HCT116 (cell line): ENCODE results near the gene THSD4. TPM values are rescaled to one million over a fixed set of nuclear protein-coding genes. Genes with fewer than 3 reads are reported as not detected.

Experiments used
- ATAC-seq: fragments of 200-7000 bp; cut with Tn5 transposase; 2 replicates; pipeline ENCODE4 v1.9.1; 2020; ENCODE audit warnings: mild to moderate bottlenecking, moderate library complexity
- BruUV-seq: library from RNA; stranded (reverse); fragments of 400-500 nt; replicated peaks from 2 replicates; lab custom pipeline; 2021; lab: Mats Ljungman, UMichigan
- CTCF ChIA-PET: fragments of 300-600 bp; sonication (Branson Sonifier 250); formaldehyde crosslinking; loops from one replicate; lab custom pipeline; 2021; ENCODE audit warnings: antibody characterized with exemption; lab: Charles Lee
- POLR2A ChIA-PET: fragments of 300-600, 350-600 bp; sonication (Branson Sonifier 250); formaldehyde crosslinking; loops from one replicate; lab custom pipeline; 2021; ENCODE audit warnings: antibody characterized with exemption; lab: Charles Lee
- RAD21 ChIA-PET, 2 experiments: fragments of 300-600 bp; sonication (Branson Sonifier 250); formaldehyde crosslinking; loops; one replicate each; lab custom pipeline; 2023; ENCODE audit warnings: low total read pairs in 2 of 2; ENCODE audit not compliant: uncharacterized antibody in 2 of 2, unreplicated experiment in 2 of 2, low non-redundant PET in 1 of 2; lab: Charles Lee
- DNase-seq: peaks from one replicate; pipeline ENCODE4 v3.0.0-alpha.2; 2010; ENCODE audit warnings: low read depth, low spot score
- H2AFZ ChIP-seq: fragments of 200-600 bp; shearing (Covaris generic), sonication (generic); 2 replicates; pipeline ENCODE4 v1.6.1; 2017; ENCODE audit warnings: low read depth, mixed run types, mixed read lengths, antibody characterized with exemption, low read length; ENCODE audit not compliant: poor library complexity, severe bottlenecking
- H3K27ac ChIP-seq: 2 replicates; pipeline ENCODE4 v1.5.1; 2012; ENCODE audit warnings: low read depth, low read length
- H3K27me3 ChIP-seq: fragments of 200-600 bp; sonication (generic); 2 replicates; pipeline ENCODE4 v1.6.1; 2016; ENCODE audit warnings: mixed run types, low read length, mixed read lengths; ENCODE audit not compliant: insufficient read depth
- H3K36me3 ChIP-seq, 2 experiments: fragments of 200-500 bp in 1 of 2; fragments of 200-600 bp in 1 of 2; sonication (Bioruptor generic) in 1 of 2; sonication (generic) in 1 of 2; 2 replicates each; pipeline versions ENCODE4 v1.5.1 to v1.6.1; 2014 to 2016; ENCODE audit warnings: low read length in 2 of 2, inconsistent platforms in 1 of 2, mixed read lengths in 1 of 2, mixed run types in 1 of 2; ENCODE audit not compliant: insufficient read depth in 2 of 2, control insufficient read depth in 1 of 2
- H3K4me1 ChIP-seq, 2 experiments: fragments of 200-600 bp in 1 of 2; sonication (generic) in 1 of 2; 2 replicates each; pipeline versions ENCODE4 v1.5.1 to v1.6.1; 2012 to 2017; ENCODE audit warnings: low read length in 2 of 2, inconsistent platforms in 1 of 2, mild to moderate bottlenecking in 1 of 2, mixed read lengths in 1 of 2, mixed run types in 1 of 2, moderate library complexity in 1 of 2; ENCODE audit not compliant: insufficient read depth in 2 of 2, control insufficient read depth in 1 of 2
- H3K4me2 ChIP-seq: fragments of 200-600 bp; sonication (generic); 2 replicates; pipeline ENCODE4 v1.6.1; 2017; ENCODE audit warnings: mixed run types, low read length, mixed read lengths
- H3K4me3 ChIP-seq, 2 experiments: fragments of 200-600 bp in 1 of 2; sonication (generic) in 1 of 2; replicated peaks in 1 of 2; 2 replicates each; pipeline ENCODE4 v1.5.1; 2011 to 2016; ENCODE audit warnings: low read length in 2 of 2, control low read depth in 1 of 2, low read depth in 1 of 2, mild to moderate bottlenecking in 1 of 2, mixed read lengths in 1 of 2, mixed run types in 1 of 2
- H3K79me2 ChIP-seq: fragments of 200-600 bp; sonication (generic); 2 replicates; pipeline ENCODE4 v1.6.1; 2017; ENCODE audit warnings: mild to moderate bottlenecking, mixed run types, low read length, moderate library complexity, mixed read lengths; ENCODE audit not compliant: insufficient read depth
- H3K9ac ChIP-seq: fragments of 200-600 bp; sonication (generic); 2 replicates; pipeline ENCODE4 v1.6.1; 2016; ENCODE audit warnings: low read length, mixed read lengths
- H3K9me2 ChIP-seq: fragments of 200-600 bp; sonication (generic), shearing (Covaris generic); 2 replicates; pipeline ENCODE4 v1.6.1; 2017; ENCODE audit warnings: mixed run types, mild to moderate bottlenecking, moderate library complexity; ENCODE audit not compliant: insufficient read depth
- H3K9me3 ChIP-seq, 2 experiments: fragments of 200-500 bp in 1 of 2; fragments of 200-600 bp in 1 of 2; sonication (Bioruptor generic) in 1 of 2; sonication (generic) in 1 of 2; 2 replicates each; pipeline ENCODE4 v1.6.1; 2014 to 2017; ENCODE audit warnings: low read length in 2 of 2, mixed read lengths in 2 of 2, inconsistent platforms in 1 of 2, low read depth in 1 of 2, mild to moderate bottlenecking in 1 of 2, mixed run types in 1 of 2, moderate library complexity in 1 of 2; ENCODE audit not compliant: control insufficient read depth in 1 of 2, insufficient read depth in 1 of 2
- H4K20me1 ChIP-seq: fragments of 200-600 bp; sonication (generic), shearing (Covaris generic); 2 replicates; pipeline ENCODE4 v1.6.1; 2017; ENCODE audit warnings: mixed run types, mild to moderate bottlenecking, moderate library complexity; ENCODE audit not compliant: insufficient read depth
- CTCF ChIP-seq, 3 experiments: fragments of 200-600 bp in 1 of 3; sonication (generic) in 1 of 3; IDR thresholded peaks in 2 of 3; conservative IDR thresholded peaks in 1 of 3; 2 replicates each; pipeline ENCODE4 v1.5.1; 2012 to 2017; ENCODE audit warnings: low read depth in 2 of 3, low read length in 2 of 3, antibody characterized with exemption in 1 of 3, borderline replicate concordance in 1 of 3, control low read depth in 1 of 3, mild to moderate bottlenecking in 1 of 3, mixed read lengths in 1 of 3, mixed run types in 1 of 3, moderate library complexity in 1 of 3; ENCODE audit not compliant: insufficient read depth in 1 of 3
- JUND ChIP-seq: IDR thresholded peaks from 2 replicates; pipeline ENCODE4 v1.6.1; 2012
- RAD21 ChIP-seq: IDR thresholded peaks from 2 replicates; pipeline ENCODE4 v1.6.1; 2012; ENCODE audit warnings: low read depth, mild to moderate bottlenecking
- REST ChIP-seq: IDR thresholded peaks from 2 replicates; pipeline ENCODE4 v1.6.1; 2012; ENCODE audit warnings: low read depth
- SIN3A ChIP-seq: IDR thresholded peaks from 2 replicates; pipeline ENCODE4 v1.6.1; 2012; ENCODE audit warnings: low read depth
- ZBTB33 ChIP-seq: IDR thresholded peaks from 2 replicates; pipeline ENCODE4 v1.6.1; 2011; ENCODE audit warnings: mild to moderate bottlenecking, low read length, moderate library complexity; ENCODE audit not compliant: insufficient replicate concordance; ENCODE audit errors: extremely low read depth
- intact Hi-C: fragments of 100-400 bp; cut with micrococcal nuclease; formaldehyde crosslinking; loops from 2 replicates; pipeline ENCODE4 v1.10.0; 2022
- total RNA-seq: library from RNA; stranded (reverse); gene quantifications from one replicate; pipeline ENCODE4 v1.2.1, GENCODE V29; 2021; ENCODE audit not compliant: unreplicated experiment

Gene THSD4
- total RNA-seq, 1 experiment from 2014 or later, result 30.5 TPM

DNA sequence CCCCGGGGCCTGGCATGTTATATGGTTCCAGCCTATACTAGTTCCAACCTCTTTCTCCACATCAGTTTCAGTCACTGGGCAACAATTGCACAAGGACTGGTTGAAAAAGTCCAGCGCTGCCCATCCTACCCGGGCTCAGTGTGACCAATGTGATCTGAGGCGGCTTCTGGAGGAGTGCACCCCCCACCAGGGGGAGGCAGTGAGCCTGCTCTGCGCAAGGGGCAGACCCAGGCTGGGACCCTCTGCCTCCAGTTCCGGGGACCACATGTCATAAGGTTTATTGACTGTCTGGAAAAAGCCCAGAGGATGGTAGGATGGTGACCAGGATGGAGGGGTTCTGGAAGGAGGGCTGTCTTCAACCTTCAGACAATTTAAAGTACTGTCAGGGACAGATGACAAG is 669.4 kb downstream of the THSD4 start:
- Histone ChIP-seq H3K79me2 (no peaks in the 10 kb centered on the region), H3K4me1 (peaks cover 7 to 13% of the 10 kb centered on the region in 2 experiments; a peak in 3 of 4 replicates), H4K20me1 (no peaks in the 10 kb centered on the region), H3K36me3 (no peaks in the 10 kb centered on the region), H3K9me3 (no peaks in the 10 kb centered on the region), H3K27me3 (no peaks in the 10 kb centered on the region), H3K4me2 (no peak overlapping the region), H2AFZ (no peak overlapping the region), H3K9ac (no peak overlapping the region), H3K9me2 (no peaks in the 10 kb centered on the region), H3K27ac (no peak overlapping the region), H3K4me3 (no peak overlapping the region)
- ATAC-seq (peak; percentile 76), DNase-seq (no peak)
- CTCF ChIA-PET, result interaction anchor here (0.8 to 1.3 kb wide), 2 partner anchors 12 to 371 kb away, joined by 3 to 4 read pairs; no protein-coding TSS in a partner anchor
- TF ChIP-seq JUND (no peak), RAD21 (peak; percentile 41), CTCF (IDR thresholded peaks at IDR 0.05 in 2 of 3, conservative IDR thresholded peaks at IDR 0.05 in 1 of 3; ENCODE audit: borderline replicate concordance in 1 of 3, insufficient read depth in 1 of 3, low read depth in 2 of 3, low read length in 2 of 3) (peak; percentile 29 to 87 (median 68); a peak in 5 of 6 replicates), ZBTB33 (no peak), REST (no peak), SIN3A (no peak)
- POLR2A ChIA-PET, result no interaction called here
- RAD21 ChIA-PET, result interaction anchor here in 1 of 2 experiments (0.7 kb wide), 1 partner anchor 30 kb away, joined by 3 read pairs; no protein-coding TSS in a partner anchor
- BruUV-seq, result no TSS peak
- intact Hi-C loops, result no loop called here
